Measurements from ENCODE around the gene ASZ1. TPM values are rescaled to one million over a fixed set of nuclear protein-coding genes. Genes with fewer than 3 reads are reported as not detected.

ASZ1 gene
- total RNA-seq, 1 experiment from 2014 or later: not detected

- no peaks in the 10 kb centered on the region for H3K27me3 ChIP-seq (ENCODE audit: insufficient read depth, low read length)
- no peaks in the 10 kb centered on the region for H4K20me1 ChIP-seq (ENCODE audit: insufficient read depth)
- no peak overlapping the region for H3K9ac ChIP-seq (ENCODE audit: low read length)
- RAD21 ChIA-PET (ENCODE audit: low non-redundant PET in 1 of 2, low total read pairs in 2 of 2, uncharacterized antibody in 2 of 2, unreplicated experiment in 2 of 2): no interaction called here
- H3K4me3 ChIP-seq (replicated peaks in 1 of 2; ENCODE audit: low read depth in 1 of 2, low read length in 2 of 2): no peak overlapping the region
- no TSS peak for BruUV-seq (replicated peaks)
- no peak for TF ChIP-seq TCF7L2 (IDR thresholded peaks at IDR 0.05; ENCODE audit: borderline replicate concordance, extremely low read depth, insufficient read depth, insufficient read length)
- TF ChIP-seq SP1 (IDR thresholded peaks at IDR 0.05; ENCODE audit: low read depth): no peak; the same call in 1 of the 2 replicates
- no peak for TF ChIP-seq SRF (IDR thresholded peaks at IDR 0.05; ENCODE audit: low read depth)
- no peak for TF ChIP-seq CEBPB (IDR thresholded peaks at IDR 0.05; ENCODE audit: low read depth)
- no peak for TF ChIP-seq POLR2AphosphoS5 (IDR thresholded peaks at IDR 0.05; ENCODE audit: low read depth, low read length)
- no peak for TF ChIP-seq FOSL1 (IDR thresholded peaks at IDR 0.05; ENCODE audit: low read depth)
- TF ChIP-seq ZFX (IDR thresholded peaks at IDR 0.05): no peak
- TF ChIP-seq ELF1 (IDR thresholded peaks at IDR 0.05; ENCODE audit: borderline replicate concordance, low read depth): no peak
- TF ChIP-seq ATF3 (IDR thresholded peaks at IDR 0.05): no peak
- no peak for TF ChIP-seq CTCF (IDR thresholded peaks at IDR 0.05 in 2 of 3, conservative IDR thresholded peaks at IDR 0.05 in 1 of 3; ENCODE audit: borderline replicate concordance in 1 of 3, insufficient read depth in 1 of 3, low read depth in 2 of 3, low read length in 2 of 3)
- no peak for TF ChIP-seq SIN3A (IDR thresholded peaks at IDR 0.05; ENCODE audit: low read depth)
- TF ChIP-seq CBX3 (IDR thresholded peaks at IDR 0.05; ENCODE audit: low read depth): no peak
- TF ChIP-seq REST (IDR thresholded peaks at IDR 0.05; ENCODE audit: low read depth): no peak
- no peak for TF ChIP-seq EGR1 (IDR thresholded peaks at IDR 0.05; ENCODE audit: low read depth)
- TF ChIP-seq ZNF274 (IDR thresholded peaks at IDR 0.05; ENCODE audit: low read depth, low read length): no peak
- TF ChIP-seq EZH2 (IDR thresholded peaks at IDR 0.05): no peak
- TF ChIP-seq ZBTB33 (IDR thresholded peaks at IDR 0.05; ENCODE audit: extremely low read depth, insufficient replicate concordance, low read length): no peak
- no peak; the same call in 1 of the 2 replicates for TF ChIP-seq JUND (IDR thresholded peaks at IDR 0.05)
- TF ChIP-seq EZH2phosphoT487 (IDR thresholded peaks at IDR 0.05; ENCODE audit: borderline replicate concordance): no peak
- no peaks in the 10 kb centered on the region for H3K9me2 ChIP-seq (ENCODE audit: insufficient read depth)
- no peak overlapping the region for H2AFZ ChIP-seq (ENCODE audit: low read depth, low read length, poor library complexity, severe bottlenecking)
- H3K9me3 ChIP-seq (ENCODE audit: control insufficient read depth in 1 of 2, insufficient read depth in 1 of 2, low read depth in 1 of 2, low read length in 2 of 2): no peaks in the 10 kb centered on the region
- DNase-seq (ENCODE audit: low read depth, low spot score) (peak; percentile 26), ATAC-seq (peak; percentile 88)
- CTCF ChIA-PET: no interaction called here
- intact Hi-C loops (cut with micrococcal nuclease): no loop called here
- H3K4me2 ChIP-seq (ENCODE audit: low read length): 0 out of 2 replicates have a peak overlapping the region, but pooled peaks have one; percentile 3
- H3K36me3 ChIP-seq (ENCODE audit: control insufficient read depth in 1 of 2, insufficient read depth in 2 of 2, low read length in 2 of 2): no peaks in the 10 kb centered on the region
- no peak overlapping the region for H3K27ac ChIP-seq (ENCODE audit: low read depth, low read length)
- H3K4me1 ChIP-seq (ENCODE audit: control insufficient read depth in 1 of 2, insufficient read depth in 2 of 2, low read length in 2 of 2): peaks cover 2 to 11% of the 10 kb centered on the region in 2 experiments; a peak in 2 of 4 replicates
- POLR2A ChIA-PET: no interaction called here
- H3K79me2 ChIP-seq (ENCODE audit: insufficient read depth, low read length): no peaks in the 10 kb centered on the region
Observed at GRCh38 chr7:117350027-117350426, 77.3 kb downstream of the ASZ1 start.

All from HCT116 (cell line).